ENCODE data around the gene LMCD1.

DNA sequence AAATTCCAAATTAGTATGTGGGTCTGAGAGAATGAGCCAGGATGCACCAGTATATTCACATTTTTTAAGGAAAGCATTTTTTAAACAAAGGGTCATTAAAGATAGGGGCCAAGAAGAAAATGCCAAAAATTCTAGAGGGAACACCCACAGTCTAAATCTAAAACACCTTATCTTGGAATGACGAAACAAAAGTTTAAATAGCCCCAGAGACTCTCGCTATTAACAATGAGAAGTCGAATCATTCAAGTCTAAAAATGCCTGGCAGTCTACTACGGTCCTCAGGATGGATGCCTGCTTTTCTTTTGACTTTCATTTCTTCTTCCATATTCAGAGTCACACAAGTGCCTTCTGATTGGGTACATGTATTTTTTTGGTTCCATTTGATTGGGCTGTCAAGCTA lies 76.7 kb downstream of the LMCD1 start:
- TF ChIP-seq, protein P1, sequence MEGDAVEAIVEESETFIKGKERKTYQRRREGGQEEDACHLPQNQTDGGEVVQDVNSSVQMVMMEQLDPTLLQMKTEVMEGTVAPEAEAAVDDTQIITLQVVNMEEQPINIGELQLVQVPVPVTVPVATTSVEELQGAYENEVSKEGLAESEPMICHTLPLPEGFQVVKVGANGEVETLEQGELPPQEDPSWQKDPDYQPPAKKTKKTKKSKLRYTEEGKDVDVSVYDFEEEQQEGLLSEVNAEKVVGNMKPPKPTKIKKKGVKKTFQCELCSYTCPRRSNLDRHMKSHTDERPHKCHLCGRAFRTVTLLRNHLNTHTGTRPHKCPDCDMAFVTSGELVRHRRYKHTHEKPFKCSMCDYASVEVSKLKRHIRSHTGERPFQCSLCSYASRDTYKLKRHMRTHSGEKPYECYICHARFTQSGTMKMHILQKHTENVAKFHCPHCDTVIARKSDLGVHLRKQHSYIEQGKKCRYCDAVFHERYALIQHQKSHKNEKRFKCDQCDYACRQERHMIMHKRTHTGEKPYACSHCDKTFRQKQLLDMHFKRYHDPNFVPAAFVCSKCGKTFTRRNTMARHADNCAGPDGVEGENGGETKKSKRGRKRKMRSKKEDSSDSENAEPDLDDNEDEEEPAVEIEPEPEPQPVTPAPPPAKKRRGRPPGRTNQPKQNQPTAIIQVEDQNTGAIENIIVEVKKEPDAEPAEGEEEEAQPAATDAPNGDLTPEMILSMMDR (IDR thresholded peaks at IDR 0.05), result no peak
- TF ChIP-seq EP300 (IDR thresholded peaks at IDR 0.05), result no peak
- no peak for TF ChIP-seq POLR2A (IDR thresholded peaks at IDR 0.05)

All from sigmoid colon (tissue), 4 donors.